CD4-positive, alpha-beta T cell treated with Interleukin-6 at 100 ng/mL for 8 hours (primary cell): ENCODE measurements around the gene PARD3.
"Not testable (repeated sequence)": the region's sequence is repeated elsewhere in the genome, so short reads cannot be mapped to it uniquely, and the experiment has no call there.

Source experiments
- DNase-seq: peaks from one replicate; pipeline ENCODE4 v3.0.0-alpha.2; 2020; ENCODE audit warnings: mixed read lengths, low spot score

Gene PARD3

GRCh38 chr10:34815185-34816084, at the start of gene PARD3:
Gene PARD3, minus strand, starts transcription at chr10:34815296. Its CDS starts 301 bp downstream, at chr10:34814995.
- no peak for DNase-seq

- no peak for DNase-seq
Measured at GRCh38 chr10:34864149-34865067, 49.3 kb upstream of the PARD3 start.

GRCh38 chr10:34862892-34863291, 47.8 kb upstream of the PARD3 start:
- no peak for DNase-seq

GRCh38 chr10:34861293-34862021, 46.4 kb upstream of the PARD3 start:
- no peak for DNase-seq

GRCh38 chr10:34859170-34859569, 44.1 kb upstream of the PARD3 start:
- no peak for DNase-seq

GRCh38 chr10:34858003-34858402, 42.9 kb upstream of the PARD3 start:
- DNase-seq, result no peak

GRCh38 chr10:34854147-34854601, 39.1 kb upstream of the PARD3 start:
- DNase-seq, result no peak

- DNase-seq, result no peak
Measured at GRCh38 chr10:34853357-34853756, 38.3 kb upstream of the PARD3 start.

GRCh38 chr10:34850558-34850957, 35.5 kb upstream of the PARD3 start:
- DNase-seq, result no peak

- DNase-seq, result no peak
Measured at GRCh38 chr10:34850036-34850435, 34.9 kb upstream of the PARD3 start.

GRCh38 chr10:34845070-34845469, 30.0 kb upstream of the PARD3 start:
- no peak for DNase-seq

- no peak for DNase-seq
Measured at GRCh38 chr10:34844448-34844847, 29.4 kb upstream of the PARD3 start.

GRCh38 chr10:34843470-34843869, 28.4 kb upstream of the PARD3 start:
- DNase-seq, result not testable (repeated sequence)

GRCh38 chr10:34838366-34838900, 23.3 kb upstream of the PARD3 start:
- DNase-seq, result no peak

GRCh38 chr10:34835908-34836508, 20.9 kb upstream of the PARD3 start:
- DNase-seq, result no peak

GRCh38 chr10:34834274-34834673, 19.2 kb upstream of the PARD3 start:
- DNase-seq, result no peak

- no peak for DNase-seq
Measured at GRCh38 chr10:34830217-34830822, 15.2 kb upstream of the PARD3 start.

GRCh38 chr10:34826857-34827766, 12.0 kb upstream of the PARD3 start:
- DNase-seq, result no peak

- DNase-seq, result no peak
Measured at GRCh38 chr10:34826221-34826620, 11.1 kb upstream of the PARD3 start.

- DNase-seq, result no peak
Measured at GRCh38 chr10:34825414-34825813, 10.3 kb upstream of the PARD3 start.
